ENCODE measurements around the gene SLC6A13.

DNA sequence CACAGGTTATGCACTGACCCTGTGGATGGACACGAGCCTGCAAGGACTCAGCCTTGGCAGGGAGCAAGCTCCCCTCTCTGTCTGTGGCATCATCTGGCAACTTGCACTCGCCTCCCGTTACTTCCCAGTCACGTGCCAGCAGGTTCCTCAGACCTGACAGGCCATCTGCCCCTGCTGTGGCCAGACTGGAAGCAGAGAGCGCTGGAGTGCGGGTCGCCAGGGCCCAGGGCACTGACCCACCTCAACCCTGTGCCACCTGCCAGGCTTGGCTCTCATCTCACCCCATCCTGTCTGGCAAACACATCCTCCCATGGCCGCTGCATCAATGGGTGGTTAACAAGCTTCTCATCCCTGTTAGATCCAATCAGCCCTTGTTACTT is 77.1 kb downstream of the SLC6A13 start:
- TF ChIP-seq, protein P1, sequence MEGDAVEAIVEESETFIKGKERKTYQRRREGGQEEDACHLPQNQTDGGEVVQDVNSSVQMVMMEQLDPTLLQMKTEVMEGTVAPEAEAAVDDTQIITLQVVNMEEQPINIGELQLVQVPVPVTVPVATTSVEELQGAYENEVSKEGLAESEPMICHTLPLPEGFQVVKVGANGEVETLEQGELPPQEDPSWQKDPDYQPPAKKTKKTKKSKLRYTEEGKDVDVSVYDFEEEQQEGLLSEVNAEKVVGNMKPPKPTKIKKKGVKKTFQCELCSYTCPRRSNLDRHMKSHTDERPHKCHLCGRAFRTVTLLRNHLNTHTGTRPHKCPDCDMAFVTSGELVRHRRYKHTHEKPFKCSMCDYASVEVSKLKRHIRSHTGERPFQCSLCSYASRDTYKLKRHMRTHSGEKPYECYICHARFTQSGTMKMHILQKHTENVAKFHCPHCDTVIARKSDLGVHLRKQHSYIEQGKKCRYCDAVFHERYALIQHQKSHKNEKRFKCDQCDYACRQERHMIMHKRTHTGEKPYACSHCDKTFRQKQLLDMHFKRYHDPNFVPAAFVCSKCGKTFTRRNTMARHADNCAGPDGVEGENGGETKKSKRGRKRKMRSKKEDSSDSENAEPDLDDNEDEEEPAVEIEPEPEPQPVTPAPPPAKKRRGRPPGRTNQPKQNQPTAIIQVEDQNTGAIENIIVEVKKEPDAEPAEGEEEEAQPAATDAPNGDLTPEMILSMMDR (IDR thresholded peaks at IDR 0.05; ENCODE audit: borderline replicate concordance, extremely low read depth, low read length, poor library complexity, severe bottlenecking): no peak
- TF ChIP-seq EZH2 (IDR thresholded peaks at IDR 0.05; ENCODE audit: borderline replicate concordance, low read depth, low read length, severe bottlenecking): no peak
